Progenitor cell of endocrine pancreas (in vitro differentiated cells): ENCODE data around the gene USP40. TPM values are rescaled to one million over a fixed set of nuclear protein-coding genes. Genes with fewer than 3 reads are reported as not detected.

Source experiments
- DNase-seq: peaks from one replicate; pipeline ENCODE4 v3.0.0; 2021; ENCODE audit warnings: low spot score; ENCODE audit not compliant: unreplicated experiment
- H3K27ac Mint-ChIP-seq: 2 replicates; pipeline ENCODE4 v1.8.0; 2021; ENCODE audit warnings: mild to moderate bottlenecking, moderate library complexity, mixed read lengths
- H3K27me3 Mint-ChIP-seq: 2 replicates; pipeline ENCODE4 v1.8.0; 2021; ENCODE audit warnings: mixed read lengths
- H3K36me3 Mint-ChIP-seq: 2 replicates; pipeline ENCODE4 v1.8.0; 2022; ENCODE audit warnings: mixed read lengths; ENCODE audit not compliant: insufficient read depth
- H3K4me1 Mint-ChIP-seq: 2 replicates; pipeline ENCODE4 v1.8.0; 2021; ENCODE audit warnings: low read depth, mixed read lengths
- H3K4me3 Mint-ChIP-seq: 2 replicates; pipeline ENCODE4 v1.8.0; 2021; ENCODE audit warnings: low read depth, mild to moderate bottlenecking, moderate library complexity, mixed read lengths
- H3K9me3 Mint-ChIP-seq: 2 replicates; pipeline ENCODE4 v1.8.0; 2021; ENCODE audit warnings: low read depth, mixed read lengths
- CTCF ChIP-seq: fragments of 200-600 bp; sonication (generic); IDR thresholded peaks from one replicate; pipeline ENCODE4 v1.5.0; 2021; ENCODE audit warnings: antibody characterized with exemption, mild to moderate bottlenecking; ENCODE audit not compliant: unreplicated experiment
- total RNA-seq: library from RNA; stranded (reverse); gene quantifications from 2 replicates; pipeline ENCODE4 v1.2.1, GENCODE V29; 2021

USP40 gene
- total RNA-seq, 1 donor from 2014 or later = 36.9 TPM

GRCh38 chr2:233530381-233530780, 36.2 kb downstream of the USP40 start:
- H3K27ac Mint-ChIP-seq = no peak overlapping the region
- H3K4me3 Mint-ChIP-seq = no peak overlapping the region
- no peak for DNase-seq
- no peak for TF ChIP-seq CTCF
- no peaks in the 10 kb centered on the region for H3K27me3 Mint-ChIP-seq
- peaks cover 15% of the 10 kb centered on the region for H3K36me3 Mint-ChIP-seq
- H3K9me3 Mint-ChIP-seq = no peaks in the 10 kb centered on the region
- H3K4me1 Mint-ChIP-seq = peaks cover 6% of the 10 kb centered on the region

- no peak overlapping the region for H3K4me3 Mint-ChIP-seq
These were observed 38.4 kb downstream of the USP40 start for GRCh38 chr2:233528182-233528581.

GRCh38 chr2:233525791-233526190, 40.8 kb downstream of the USP40 start:
- H3K4me3 Mint-ChIP-seq = no peak overlapping the region
- no peaks in the 10 kb centered on the region for H3K27me3 Mint-ChIP-seq
- peaks cover 12% of the 10 kb centered on the region for H3K36me3 Mint-ChIP-seq
- TF ChIP-seq CTCF = no peak
- no peak for DNase-seq
- H3K27ac Mint-ChIP-seq = no peak overlapping the region
- no peaks in the 10 kb centered on the region for H3K9me3 Mint-ChIP-seq
- H3K4me1 Mint-ChIP-seq = no peaks in the 10 kb centered on the region

More at GRCh38 chr2:233528182-233528581, 38.4 kb downstream of the USP40 start:
- Mint-ChIP-seq H3K27me3 (no peaks in the 10 kb centered on the region), H3K27ac (no peak overlapping the region), H3K36me3 (peaks cover 16% of the 10 kb centered on the region), H3K9me3 (no peaks in the 10 kb centered on the region), H3K4me1 (no peaks in the 10 kb centered on the region)
- TF ChIP-seq CTCF = no peak
- no peak for DNase-seq

GRCh38 chr2:233519787-233520611, 46.6 kb downstream of the USP40 start:
- no peak for TF ChIP-seq CTCF
- no peak for DNase-seq
- Mint-ChIP-seq H3K4me3 (no peak overlapping the region), H3K4me1 (peaks cover 2% of the 10 kb centered on the region), H3K9me3 (no peaks in the 10 kb centered on the region), H3K36me3 (peaks cover 18% of the 10 kb centered on the region), H3K27me3 (no peaks in the 10 kb centered on the region), H3K27ac (no peak overlapping the region)

- TF ChIP-seq CTCF = no peak
- no peaks in the 10 kb centered on the region for H3K27me3 Mint-ChIP-seq
- no peak overlapping the region for H3K27ac Mint-ChIP-seq
- no peak for DNase-seq
- peaks cover 17% of the 10 kb centered on the region for H3K36me3 Mint-ChIP-seq
- no peaks in the 10 kb centered on the region for H3K4me1 Mint-ChIP-seq
- no peak overlapping the region for H3K4me3 Mint-ChIP-seq
- H3K9me3 Mint-ChIP-seq = no peaks in the 10 kb centered on the region
These were observed 52.5 kb downstream of the USP40 start for GRCh38 chr2:233513953-233514655.
